ENCODE measurements around the gene TNFRSF13B.
"Not testable (repeated sequence)": the region's sequence is repeated elsewhere in the genome, so short reads cannot be mapped to it uniquely, and the experiment has no call there.

TNFRSF13B gene

DNA sequence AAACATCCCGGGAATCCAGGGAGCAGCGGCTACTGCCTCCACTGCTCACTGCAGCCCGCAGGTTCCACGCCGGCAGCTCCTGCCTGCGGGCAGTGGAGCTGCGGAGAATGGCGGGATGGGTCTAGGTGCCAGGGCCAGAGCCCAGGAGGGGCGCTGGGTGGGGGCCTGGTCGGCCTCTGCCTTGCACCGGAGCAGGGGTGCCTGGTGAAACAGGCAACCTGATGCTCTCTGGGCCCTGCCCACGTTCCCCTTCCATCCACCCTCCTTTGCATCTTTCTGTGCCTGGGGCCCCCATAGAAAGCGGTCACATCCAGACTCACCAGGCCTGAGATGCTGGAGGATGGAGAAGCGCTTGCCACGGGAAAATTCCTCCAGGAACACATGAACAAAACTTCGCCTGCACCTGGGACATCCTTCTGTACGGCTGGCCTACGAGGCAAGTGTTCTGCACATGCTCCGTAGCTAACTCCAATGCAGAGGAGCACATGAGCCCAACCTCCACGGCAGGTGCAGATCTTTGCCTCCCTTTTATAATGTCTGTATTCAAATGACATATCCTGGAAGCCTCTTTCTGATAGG lies 79.0 kb downstream of the TNFRSF13B start:
- H2AFZ ChIP-seq (ENCODE audit: low read depth, low read length); H3K36me3 ChIP-seq (ENCODE audit: insufficient read depth, low read length); H3K9me3 ChIP-seq (ENCODE audit: low read length); H3K4me3 ChIP-seq (ENCODE audit: low read length); H3K27me3 ChIP-seq (ENCODE audit: insufficient read depth, low read length); H3K4me1 ChIP-seq (ENCODE audit: insufficient read depth, low read length): not testable (repeated sequence)

DNA sequence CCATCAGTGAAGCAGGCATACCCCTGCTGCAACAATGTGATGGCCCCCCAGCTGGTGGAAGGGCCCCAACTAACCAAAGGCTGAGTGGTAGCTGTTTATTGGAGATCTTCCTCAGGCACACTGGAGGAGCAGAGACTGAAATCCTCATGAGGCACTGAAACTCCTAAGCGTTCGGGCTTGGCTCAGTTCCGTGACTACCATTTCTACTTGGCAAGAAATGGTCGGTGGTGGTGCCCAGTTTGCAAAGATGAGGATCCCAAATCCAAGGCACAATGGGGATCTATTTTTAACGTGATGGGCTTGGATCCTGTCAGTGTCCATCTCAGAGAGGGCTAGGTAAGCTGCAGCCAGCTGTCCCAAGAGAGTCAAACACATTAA lies 82.8 kb downstream of the TNFRSF13B start:
- no peak overlapping the region for H3K4me3 ChIP-seq (ENCODE audit: low read length)
- H3K27me3 ChIP-seq (ENCODE audit: insufficient read depth, low read length), result no peaks in the 10 kb centered on the region
- no peak overlapping the region for H2AFZ ChIP-seq (ENCODE audit: low read depth, low read length)
- no peaks in the 10 kb centered on the region for H3K4me1 ChIP-seq (ENCODE audit: insufficient read depth, low read length)
- no peaks in the 10 kb centered on the region for H3K9me3 ChIP-seq (ENCODE audit: low read length)
- no peaks in the 10 kb centered on the region for H3K36me3 ChIP-seq (ENCODE audit: insufficient read depth, low read length)
